GM18861 (cell line): Measurements from ENCODE around the gene PANK2.
"Not testable (repeated sequence)": the region's sequence is repeated elsewhere in the genome, so short reads cannot be mapped to it uniquely, and the experiment has no call there.

Source experiments
- ATAC-seq: cut with Tn5 transposase; IDR thresholded peaks from one replicate; pipeline ENCODE4 v1.9.1; 2021; ENCODE audit not compliant: unreplicated experiment

The PANK2 gene

GRCh38 chr20:3925899-3926638, 36.9 kb downstream of the PANK2 start:
- no peak for ATAC-seq

GRCh38 chr20:3927486-3928291, 38.5 kb downstream of the PANK2 start:
- no peak for ATAC-seq

- no peak for ATAC-seq
Measured at GRCh38 chr20:3929713-3930060, 40.5 kb downstream of the PANK2 start.

GRCh38 chr20:3930265-3931206, 41.3 kb downstream of the PANK2 start:
- ATAC-seq, result no peak

- no peak for ATAC-seq
Measured at GRCh38 chr20:3931664-3932063, 42.5 kb downstream of the PANK2 start.

- ATAC-seq, result no peak
Measured at GRCh38 chr20:3932277-3932676, 43.1 kb downstream of the PANK2 start.

GRCh38 chr20:3932681-3933080, 43.5 kb downstream of the PANK2 start:
- ATAC-seq, result no peak

- no peak for ATAC-seq
Measured at GRCh38 chr20:3933218-3933617, 44.0 kb downstream of the PANK2 start.

GRCh38 chr20:3934624-3935023, 45.4 kb downstream of the PANK2 start:
- ATAC-seq, result no peak

- ATAC-seq, result no peak
Measured at GRCh38 chr20:3935295-3935955, 46.2 kb downstream of the PANK2 start.

- ATAC-seq, result no peak
Measured at GRCh38 chr20:3935956-3936340, 46.8 kb downstream of the PANK2 start.

- ATAC-seq, result no peak
Measured at GRCh38 chr20:3937618-3938017, 48.4 kb downstream of the PANK2 start.

- ATAC-seq, result no peak
Measured at GRCh38 chr20:3940905-3941304, 51.7 kb downstream of the PANK2 start.

GRCh38 chr20:3946666-3947065, 57.5 kb downstream of the PANK2 start:
- ATAC-seq, result not testable (repeated sequence)

- no peak for ATAC-seq
Measured at GRCh38 chr20:3964719-3965118, 75.5 kb downstream of the PANK2 start.

- no peak for ATAC-seq
Measured at GRCh38 chr20:3966571-3966970, 77.4 kb downstream of the PANK2 start.

GRCh38 chr20:3970016-3970415, 80.8 kb downstream of the PANK2 start:
- ATAC-seq, result no peak

- ATAC-seq, result no peak
Measured at GRCh38 chr20:3971145-3971544, 82.0 kb downstream of the PANK2 start.

GRCh38 chr20:3972161-3972560, 83.0 kb downstream of the PANK2 start:
- no peak for ATAC-seq

GRCh38 chr20:3972631-3973030, 83.4 kb downstream of the PANK2 start:
- ATAC-seq, result not testable (repeated sequence)

- ATAC-seq, result no peak
Measured at GRCh38 chr20:3973705-3974104, 84.5 kb downstream of the PANK2 start.
